GM19193 (cell line): ENCODE measurements around the gene TSPAN2.

Experiments
- POLR2A ChIP-seq: IDR thresholded peaks from 4 replicates; pipeline ENCODE4 v1.6.1; 2011; ENCODE audit not compliant: insufficient read depth, insufficient read length; ENCODE audit errors: extremely low read depth

Gene TSPAN2

GRCh38 chr1:115118086-115118485 is 28.8 kb upstream of the TSPAN2 start:
- TF ChIP-seq POLR2A: no peak

- no peak for TF ChIP-seq POLR2A
Measured at GRCh38 chr1:115117298-115117697, 28.0 kb upstream of the TSPAN2 start.

GRCh38 chr1:115116512-115116911 is 27.2 kb upstream of the TSPAN2 start:
- TF ChIP-seq POLR2A: no peak

GRCh38 chr1:115115521-115116161 is 26.3 kb upstream of the TSPAN2 start:
- TF ChIP-seq POLR2A: no peak

GRCh38 chr1:115114308-115114707 is 25.0 kb upstream of the TSPAN2 start:
- TF ChIP-seq POLR2A: no peak

- TF ChIP-seq POLR2A: no peak
Measured at GRCh38 chr1:115113766-115114165, 24.5 kb upstream of the TSPAN2 start.

- TF ChIP-seq POLR2A: no peak
Measured at GRCh38 chr1:115112496-115113375, 23.4 kb upstream of the TSPAN2 start.

GRCh38 chr1:115107516-115108260 is 18.4 kb upstream of the TSPAN2 start:
- no peak for TF ChIP-seq POLR2A

GRCh38 chr1:115105831-115106230 is 16.5 kb upstream of the TSPAN2 start:
- no peak for TF ChIP-seq POLR2A

- TF ChIP-seq POLR2A: no peak
Measured at GRCh38 chr1:115099693-115100050, 10.4 kb upstream of the TSPAN2 start.

- no peak for TF ChIP-seq POLR2A
Measured at GRCh38 chr1:115098979-115099692, 9.8 kb upstream of the TSPAN2 start.

GRCh38 chr1:115092175-115092574 is 2.9 kb upstream of the TSPAN2 start:
- TF ChIP-seq POLR2A: no peak

GRCh38 chr1:115091572-115091971 is 2.3 kb upstream of the TSPAN2 start:
- no peak for TF ChIP-seq POLR2A

GRCh38 chr1:115090956-115091355 is 1.7 kb upstream of the TSPAN2 start:
- no peak for TF ChIP-seq POLR2A

GRCh38 chr1:115090540-115090939 is 1.2 kb upstream of the TSPAN2 start:
- no peak for TF ChIP-seq POLR2A
